Measurements from ENCODE around the gene ANKRD9.

Gene ANKRD9

DNA sequence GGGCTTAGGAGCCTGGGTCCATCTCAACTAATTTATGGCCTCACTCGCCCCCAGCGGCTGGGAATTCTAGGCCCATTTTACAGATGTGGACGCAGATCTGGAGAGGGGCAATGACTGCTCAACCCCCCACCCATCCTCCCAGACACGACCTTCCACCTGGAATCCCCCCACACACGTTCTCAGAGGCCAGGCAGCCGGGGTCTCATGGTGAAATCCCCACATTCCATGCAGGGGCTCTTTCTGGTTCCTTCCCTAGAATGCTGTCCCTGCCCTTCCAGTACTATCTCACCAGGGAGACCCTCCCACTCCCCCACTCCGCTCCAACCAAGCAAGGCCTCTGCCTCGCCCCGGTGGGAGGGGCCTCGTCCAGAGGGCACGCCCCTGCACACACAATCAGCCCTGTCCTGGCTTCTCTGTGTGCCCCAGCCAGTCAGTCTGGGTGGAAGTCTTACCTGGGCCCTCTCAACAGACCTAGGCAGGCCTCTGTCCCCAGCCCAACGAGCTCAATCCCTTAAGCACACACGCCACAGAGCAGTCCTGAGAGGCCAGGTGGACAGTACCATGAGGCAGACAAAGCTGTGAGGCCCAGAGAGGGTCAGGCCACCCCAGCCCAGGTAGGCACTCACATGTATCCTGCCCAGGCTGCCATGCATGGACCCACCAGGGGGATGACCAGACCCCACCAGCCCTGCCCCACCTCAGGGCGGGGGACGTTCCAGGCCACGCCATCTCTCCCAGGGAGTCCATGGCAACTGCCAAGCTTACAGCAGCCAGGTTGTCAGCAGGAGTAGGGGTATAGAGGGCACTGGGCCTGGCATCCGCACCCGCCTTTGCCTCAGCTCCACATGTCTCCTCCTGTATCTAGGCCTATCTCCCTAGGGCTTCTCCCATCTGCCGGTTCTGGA, 1.3 kb upstream of the ANKRD9 start:
- no peak for DNase-seq

DNA sequence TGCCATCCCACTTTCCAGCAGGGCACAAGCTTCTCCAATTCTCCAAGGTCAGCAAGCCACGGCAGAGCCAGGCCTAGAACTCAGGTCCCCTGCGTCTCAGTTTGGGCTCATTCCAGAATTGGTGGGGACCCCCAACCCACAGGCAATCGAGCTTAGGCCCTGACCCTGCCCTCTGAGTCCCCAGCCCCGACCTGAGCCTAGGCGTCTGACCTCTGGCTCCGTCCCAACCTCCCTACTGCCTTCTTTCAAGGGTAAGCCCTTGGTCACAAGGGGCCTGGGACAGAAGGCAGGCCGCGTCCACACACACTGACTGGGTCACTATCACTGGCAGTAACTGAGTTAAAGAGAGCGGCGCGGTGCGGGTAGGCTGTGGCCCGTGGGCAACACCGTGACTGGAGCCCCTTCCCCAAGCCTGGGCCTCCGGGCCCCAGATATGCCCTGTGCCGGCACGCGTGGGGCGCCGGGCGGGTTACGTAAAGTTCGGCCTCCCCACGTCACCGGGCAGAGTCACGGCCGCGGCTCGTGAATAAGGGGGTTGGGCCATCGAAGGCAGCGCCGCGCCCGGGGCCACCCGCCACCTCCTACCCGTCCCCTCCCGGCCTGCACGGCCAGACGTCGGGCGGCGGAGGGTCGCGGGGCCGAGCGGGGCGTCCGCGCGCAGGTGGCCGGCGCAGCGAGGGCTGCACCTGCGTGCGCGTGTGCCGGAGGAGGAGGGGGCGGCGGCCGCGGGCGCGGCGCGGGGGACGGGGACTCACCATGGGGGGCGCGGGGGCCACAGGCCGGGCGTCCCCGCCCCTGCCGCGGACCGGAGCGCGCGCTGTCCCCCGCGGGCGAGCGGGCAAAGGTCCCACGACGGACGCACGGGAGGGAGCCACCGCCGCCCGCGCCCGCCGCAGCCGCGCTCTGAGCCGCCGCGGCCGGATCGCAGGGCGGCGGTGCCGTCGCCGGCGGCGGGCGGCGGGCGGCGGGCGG, 516 bp downstream of the ANKRD9 start:
- DNase-seq: peak; percentile 35

DNA sequence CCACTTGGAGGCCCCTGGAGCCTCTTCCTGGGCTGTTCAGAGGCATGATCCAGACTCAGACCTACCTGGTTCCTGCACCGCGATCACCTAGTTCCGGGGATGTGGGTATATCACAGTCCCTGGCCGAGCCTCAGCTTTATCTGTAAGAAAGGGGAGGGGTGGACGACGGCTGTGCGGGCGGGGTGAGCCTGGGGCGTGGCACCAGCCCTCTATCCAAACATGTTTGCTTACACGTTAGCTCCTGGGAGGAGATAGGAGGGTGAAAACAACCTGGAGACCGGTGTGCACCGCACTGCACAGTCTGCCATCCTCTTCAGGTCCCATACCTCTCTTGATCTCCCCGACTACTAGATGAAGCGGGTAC, 1.2 kb downstream of the ANKRD9 start:
- DNase-seq: no peak

DNA sequence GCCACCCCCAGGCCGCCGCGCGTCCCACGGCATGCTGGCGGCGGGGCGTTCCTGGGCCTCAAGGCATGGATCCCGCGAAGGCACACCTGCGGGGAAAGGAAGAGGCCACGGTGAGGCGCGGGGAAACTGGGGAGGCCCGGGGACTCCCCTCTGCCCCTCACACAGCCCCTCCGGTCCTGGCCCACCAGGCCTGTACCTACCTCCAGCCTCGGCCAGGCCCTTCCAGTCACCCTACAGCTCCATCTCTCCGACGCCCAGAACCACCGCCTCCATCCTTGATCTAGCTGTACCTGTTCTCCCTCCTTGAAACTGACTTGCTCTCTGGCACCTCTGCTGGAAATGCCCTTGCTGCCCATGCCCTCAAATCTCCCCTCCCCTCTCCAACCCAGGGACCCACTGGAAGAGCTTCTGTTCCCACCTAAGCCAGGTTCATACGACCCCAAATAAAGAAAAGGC, 1.7 kb downstream of the ANKRD9 start:
- no peak for DNase-seq

DNA sequence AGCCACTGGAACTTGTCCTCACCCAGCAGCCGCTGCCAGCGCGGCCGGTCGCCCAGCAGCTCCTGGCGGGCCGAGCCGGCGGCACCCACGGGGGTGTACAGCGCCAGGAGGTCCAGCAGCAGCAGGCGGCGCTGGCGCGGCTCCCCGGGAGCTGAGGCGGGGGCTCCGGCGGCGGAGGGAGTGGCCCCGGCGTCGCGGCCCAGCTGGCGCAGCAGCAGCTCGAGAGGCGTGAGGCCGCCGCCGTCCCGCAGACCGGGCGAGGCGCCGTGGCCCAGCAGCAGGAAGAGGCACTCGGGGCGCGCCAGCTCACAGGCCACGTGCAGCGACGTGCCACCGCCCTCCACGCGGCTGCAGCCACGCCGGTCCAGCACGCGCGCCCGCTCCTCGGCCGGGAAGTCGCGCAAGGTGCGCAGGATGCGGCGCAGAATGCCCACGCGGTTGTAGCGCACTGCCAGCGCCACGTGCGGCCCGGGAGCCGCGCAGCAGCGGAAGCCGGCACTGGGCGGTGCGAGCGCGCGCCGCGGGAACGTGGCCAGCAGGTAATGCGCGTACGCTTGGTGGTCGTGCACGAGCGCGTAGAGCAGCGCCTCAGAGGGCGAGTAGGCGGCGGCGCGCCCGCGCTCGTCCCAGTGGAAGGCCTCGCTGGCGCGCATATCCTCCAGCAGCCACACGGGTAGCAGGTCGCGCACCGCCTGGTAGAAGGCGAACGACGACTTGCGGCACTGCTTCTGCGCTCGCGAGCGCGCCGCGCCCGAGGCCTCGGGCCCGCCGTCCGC, 2.3 kb downstream of the ANKRD9 start:
- no peak for DNase-seq

DNA sequence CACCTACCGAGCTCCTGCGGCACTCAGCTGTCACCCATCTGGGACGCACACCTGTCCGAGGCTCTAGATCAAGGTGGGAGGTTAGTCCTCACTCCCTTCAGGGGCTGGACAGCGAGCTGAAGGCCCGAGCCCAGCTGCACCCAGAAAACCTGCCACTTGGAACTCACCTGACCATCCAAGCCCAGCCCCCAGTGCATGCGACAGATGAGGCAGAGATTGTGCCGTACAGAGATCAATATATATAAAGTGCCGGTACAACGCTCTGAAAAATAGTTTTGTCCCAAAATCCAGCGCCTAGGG, 3.0 kb downstream of the ANKRD9 start:
- DNase-seq: no peak

DNA sequence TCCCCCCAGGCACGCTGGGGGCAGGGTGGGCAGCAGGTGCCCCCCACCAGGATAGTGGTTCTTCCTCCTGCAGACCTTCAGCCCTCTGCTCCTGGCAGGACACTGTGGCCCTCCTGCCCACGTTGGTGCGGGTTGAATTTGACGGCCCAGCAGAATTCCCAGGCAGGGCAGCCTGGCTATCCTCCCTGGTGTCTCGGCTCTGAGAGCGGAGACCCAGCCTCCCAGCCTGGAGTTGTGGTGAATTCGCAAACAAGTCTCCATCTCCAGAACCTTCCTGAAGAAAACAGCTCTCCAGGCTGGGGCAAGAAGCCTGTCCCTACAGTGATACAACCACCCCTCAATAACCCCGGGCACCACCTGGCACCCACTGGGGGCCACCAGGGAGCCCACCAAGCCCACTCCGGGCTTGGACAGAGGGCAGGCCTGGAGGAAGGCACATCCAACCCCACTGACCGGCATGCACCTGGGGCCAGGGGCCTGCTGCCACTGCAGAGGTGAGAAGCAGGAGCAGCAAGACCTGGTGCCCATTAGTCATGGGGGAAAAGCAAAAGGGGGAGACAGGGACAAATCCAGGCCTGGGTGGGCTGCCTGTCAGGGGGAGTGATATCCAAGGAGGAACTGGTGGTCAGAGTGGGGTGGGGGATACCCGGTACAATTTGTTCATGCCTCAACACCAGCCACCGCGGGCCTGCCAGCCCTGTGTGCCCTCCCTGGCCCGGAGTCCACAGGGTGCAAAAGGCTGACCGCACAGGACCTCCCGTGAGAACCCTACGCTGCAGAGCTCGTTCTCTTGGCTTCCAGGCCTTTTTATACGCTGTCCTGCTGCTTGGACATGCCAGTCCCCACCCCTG, 3.6 kb downstream of the ANKRD9 start:
- no peak for DNase-seq

DNA sequence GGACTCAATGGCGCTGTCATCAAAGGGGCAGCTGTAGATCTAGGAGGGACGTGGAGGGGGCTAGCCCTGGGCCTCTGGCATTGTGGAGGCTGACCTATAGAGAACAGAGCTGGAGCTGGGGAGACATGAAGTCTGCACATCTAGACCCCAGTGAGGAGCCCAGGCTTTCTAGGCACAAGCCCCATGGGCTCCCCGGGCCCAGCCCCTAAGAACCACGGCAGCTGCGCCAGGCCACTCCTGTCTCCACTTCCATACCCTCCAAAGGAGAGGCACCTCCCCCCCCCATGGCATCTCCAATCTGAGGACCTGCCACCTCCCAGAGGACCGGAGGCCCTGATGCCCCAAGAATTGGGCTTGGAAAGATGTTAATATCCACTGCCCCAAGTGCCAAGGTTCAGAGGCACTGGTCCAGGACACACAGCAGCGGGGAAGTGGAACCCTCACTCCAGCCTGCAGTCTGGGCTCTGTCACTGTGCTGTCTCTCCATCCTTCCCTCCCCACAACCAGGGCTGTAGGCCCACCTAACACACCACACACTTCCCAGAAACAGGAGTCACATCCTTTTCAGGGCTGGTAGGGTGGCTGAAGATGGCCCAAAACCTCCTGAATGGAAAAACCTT, 4.5 kb downstream of the ANKRD9 start:
- no peak for DNase-seq

DNA sequence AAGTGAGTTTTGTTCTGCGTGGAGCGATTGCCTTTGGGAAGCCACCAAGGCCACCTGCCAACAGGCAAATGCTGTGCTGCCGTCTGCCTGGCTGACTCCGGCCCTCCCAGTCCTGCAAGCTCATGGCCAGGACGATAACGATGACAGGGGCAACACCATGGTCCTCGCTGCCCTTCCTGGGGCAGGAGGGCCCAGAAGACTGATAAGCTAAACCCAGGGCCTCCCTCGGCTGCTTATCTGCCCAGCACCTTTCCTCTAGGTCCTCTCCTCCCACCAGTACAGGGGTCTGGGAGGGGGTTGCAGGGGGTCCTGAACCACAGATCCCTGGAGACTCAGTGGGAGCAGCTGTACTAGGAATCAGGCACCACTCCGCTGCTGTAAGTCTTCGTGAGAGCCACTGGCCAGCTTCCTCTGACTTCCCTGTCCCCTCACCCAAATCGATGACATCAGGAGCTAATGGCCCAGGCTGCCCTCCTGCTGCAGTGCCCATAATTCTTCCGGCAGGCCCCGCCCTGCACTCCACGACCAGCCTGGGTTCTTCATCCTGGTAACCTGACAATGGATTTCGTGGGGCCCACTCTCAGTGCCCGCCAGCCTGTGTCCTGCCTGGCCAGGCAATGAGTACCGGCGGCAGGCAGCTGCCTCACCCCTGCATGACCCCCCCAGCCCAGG, 5.1 kb downstream of the ANKRD9 start:
- no peak for DNase-seq

DNA sequence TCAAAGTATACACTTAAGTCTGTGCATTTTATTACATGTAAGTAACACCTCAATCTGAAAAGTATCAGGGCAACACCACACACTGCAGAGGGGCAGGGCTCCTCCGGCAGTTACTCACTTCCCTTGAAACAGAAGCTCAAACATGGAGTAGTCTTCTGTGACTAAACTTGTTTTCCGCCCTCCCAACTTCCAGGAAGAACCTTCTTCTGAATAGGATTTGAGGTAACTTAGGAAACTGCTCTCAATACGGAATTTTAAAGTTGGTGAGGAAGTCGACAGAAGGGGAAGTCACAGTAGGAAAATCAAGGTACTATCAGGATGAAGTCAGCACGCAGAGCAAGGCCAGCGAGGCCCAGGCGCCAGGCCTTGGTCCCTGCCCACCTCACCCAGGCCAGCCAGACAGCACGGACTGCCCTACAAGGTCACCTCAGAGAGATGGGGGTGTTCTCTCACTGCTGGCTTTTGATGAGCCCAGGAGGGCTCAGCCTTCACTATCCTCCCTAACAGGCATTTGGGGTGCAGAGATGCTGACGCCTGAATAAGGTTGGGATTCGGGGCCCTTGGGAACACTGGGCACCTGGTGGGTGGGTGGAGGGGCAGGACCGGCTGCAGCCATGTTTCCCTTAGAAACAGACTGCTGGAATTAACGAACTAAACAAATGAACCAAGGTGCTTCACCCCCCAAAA, 5.8 kb downstream of the ANKRD9 start:
- DNase-seq: no peak

DNA sequence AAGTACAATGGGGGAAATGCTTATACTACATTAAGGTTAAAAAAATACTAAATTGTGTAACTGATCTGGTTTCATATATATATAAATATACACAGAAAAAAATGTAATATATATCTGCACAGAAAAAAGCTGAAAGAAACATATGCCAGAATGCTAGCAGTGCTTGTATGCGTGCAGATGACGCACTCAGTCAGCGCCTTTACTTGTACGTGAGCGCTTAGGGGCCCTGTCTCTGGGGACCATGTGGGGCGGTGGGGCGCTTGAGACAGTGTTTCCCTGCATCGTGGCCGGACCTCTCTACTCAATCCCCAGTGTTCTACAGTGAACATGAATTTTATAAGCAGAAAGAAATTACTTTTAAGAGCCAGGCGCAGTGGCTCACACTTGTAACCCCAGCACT, 7.0 kb downstream of the ANKRD9 start:
- no peak for DNase-seq

DNA sequence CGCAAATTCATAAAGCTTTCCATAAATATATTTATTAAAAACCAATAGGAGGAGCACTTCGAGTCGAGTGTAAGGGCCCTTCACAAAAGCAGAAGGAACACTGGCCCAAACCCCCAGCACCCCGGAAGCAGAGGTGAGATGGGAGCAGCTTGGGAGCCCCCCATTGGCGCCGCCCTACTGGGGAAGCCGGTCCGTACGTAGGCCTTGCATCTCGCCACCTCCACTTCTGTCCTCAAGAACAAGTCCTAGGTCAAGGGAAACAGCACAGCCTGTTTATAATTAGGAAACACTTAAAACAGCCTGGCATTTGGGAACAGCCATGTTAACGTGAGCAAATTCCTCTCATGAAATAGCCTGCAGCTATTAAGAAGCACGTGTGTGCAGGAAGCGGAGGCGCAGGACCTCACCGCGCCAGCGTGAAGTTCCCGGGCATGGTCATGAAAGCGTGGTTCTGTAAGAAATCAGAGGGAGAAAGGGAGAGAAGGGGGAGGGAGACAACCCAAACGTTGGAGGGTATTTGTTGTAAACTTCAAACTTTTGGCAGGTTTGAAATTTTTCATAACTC, 7.7 kb downstream of the ANKRD9 start:
- DNase-seq: no peak

DNA sequence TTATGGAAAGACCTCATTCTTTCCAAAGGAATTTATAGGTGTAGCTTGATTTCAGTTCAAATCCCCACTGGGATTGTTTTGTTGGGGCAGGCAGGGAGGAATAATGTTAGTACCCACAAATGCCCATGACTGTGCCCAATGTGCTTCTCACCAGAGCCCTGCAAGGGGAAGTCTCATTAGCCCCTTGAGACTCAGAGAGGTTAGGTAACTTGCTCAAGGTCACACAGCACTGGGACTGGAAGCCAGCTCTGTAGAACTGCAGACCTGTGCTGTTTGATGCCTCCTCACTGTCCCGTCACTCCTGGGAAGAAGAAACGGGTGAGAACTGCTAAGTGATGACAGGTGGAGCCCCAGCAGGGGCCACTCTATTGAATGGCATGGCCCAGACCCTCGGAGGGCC, 8.9 kb downstream of the ANKRD9 start:
- no peak for DNase-seq

DNA sequence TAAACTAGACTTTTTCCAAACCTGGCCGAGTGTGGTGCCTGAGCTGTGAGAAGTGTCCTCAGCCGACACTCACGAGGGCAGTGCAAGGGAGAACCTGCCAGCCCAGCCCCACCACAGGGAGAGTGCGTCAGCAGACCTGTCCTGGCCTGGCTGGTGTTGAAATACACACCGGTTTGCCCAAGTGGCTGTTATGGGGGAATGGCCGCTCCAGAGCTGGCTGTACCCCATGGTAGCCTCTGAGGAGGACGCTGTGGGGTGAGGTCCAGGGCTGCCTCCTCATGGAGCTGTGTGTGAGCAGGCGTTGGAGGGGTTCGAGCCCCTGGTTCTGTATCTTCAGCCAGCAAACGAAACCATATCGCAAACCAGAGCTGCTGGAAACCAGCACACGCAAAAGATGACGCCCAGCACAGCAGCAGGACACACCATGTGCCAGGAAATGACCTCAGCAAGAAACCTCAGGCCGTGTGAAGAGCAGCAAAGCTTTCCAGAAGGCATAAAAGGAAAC, 9.4 kb downstream of the ANKRD9 start:
- no peak for DNase-seq

DNA sequence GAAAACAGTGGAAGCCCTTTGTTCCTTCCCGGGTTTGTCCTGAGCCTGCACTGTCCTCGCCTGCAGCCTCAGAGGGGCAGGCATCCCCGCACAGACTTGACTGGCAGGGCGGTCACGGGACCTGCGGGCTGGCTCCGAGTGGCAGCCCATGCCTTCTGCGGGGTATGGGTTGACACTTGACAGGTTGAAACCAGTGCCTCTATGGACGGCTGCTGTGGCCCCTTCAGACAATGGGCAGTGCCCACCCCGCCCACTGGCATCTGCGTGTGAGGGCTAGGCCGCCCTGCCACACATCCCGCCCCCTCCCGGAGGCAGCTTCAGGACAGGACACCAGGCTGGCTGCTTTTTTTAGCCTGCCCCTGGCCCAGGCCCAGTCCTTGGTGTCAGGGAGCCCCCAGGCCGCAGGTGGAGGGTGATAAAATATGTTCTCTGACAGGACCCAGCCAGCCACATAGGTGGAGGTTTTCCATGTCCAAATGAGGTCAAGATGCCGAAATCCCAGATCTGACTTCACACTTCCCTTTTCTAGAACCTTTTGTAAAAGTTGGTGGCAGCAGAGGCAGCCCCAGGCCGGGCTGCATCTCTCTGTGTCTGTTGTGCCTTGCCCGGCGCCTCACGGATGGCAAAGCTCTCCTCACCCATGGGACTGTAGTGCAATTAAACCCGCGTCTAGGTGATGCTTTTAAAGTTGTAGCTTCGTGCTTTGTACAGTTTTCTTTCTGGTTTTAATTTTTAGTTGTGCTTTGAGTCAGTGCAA, 10.0 kb downstream of the ANKRD9 start:
- DNase-seq: no peak

DNA sequence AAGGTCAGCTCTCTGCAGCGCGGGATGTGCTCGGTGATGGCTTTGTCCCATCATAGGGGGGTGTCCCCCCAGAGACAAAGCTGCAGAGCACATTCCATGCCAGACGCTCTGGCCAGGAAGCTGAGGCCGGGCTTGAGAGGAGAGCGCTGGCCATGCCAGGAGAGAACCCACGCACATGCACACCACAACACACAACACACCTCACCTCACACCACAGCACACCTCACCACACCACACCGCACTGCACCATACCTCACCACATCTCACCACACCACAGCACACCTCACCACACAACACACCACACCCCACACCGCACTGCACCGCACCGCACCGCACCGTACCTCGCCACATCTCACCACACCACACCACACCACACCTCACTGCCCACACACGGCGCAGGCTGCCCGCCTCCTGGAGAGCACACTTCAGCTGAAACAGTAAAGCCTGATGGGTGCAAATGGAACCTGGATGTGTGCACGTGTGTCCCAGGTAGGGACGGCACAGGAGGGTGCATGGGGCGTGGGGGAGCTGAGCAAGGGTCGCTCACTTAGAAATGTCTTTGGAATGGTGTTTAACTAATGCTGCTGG, 10.8 kb downstream of the ANKRD9 start:
- no peak for DNase-seq

DNA sequence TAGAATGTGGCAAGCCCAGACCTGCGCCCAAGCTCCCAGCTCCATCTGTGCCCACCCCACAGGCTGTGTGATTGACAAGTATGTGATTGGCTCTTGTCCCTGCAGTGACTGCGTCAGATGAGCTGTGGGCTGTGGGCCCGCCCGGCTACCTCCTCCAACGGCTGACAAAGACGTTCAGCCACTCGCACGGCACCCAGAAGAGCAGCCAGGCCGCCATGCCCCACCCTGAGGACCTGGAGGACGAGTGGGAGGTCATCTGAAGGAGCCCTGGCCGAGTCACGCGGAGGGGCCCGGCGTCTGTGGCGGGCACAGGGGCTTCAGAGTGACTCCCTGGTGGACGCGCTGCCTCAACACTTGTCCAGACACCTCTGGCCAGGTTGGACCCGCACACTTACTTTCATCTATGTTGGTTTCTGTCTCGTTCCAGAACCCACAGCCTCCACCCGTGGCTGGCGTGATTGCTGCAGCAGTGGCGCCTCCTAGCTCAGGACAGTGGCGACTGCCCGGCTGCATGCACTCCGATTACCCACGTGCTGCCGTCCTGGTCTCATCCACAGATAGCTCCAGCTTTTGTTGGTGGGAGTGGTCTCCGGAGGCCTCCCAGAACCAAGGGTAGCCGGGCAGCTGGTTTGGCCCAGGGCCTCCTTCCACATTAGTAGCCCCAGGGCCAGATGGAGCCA, 11.4 kb downstream of the ANKRD9 start:
- DNase-seq: no peak
